ENCODE results near the gene PLCB2.

- no peak for TF ChIP-seq RXRA (IDR thresholded peaks at IDR 0.05; ENCODE audit: borderline replicate concordance, low read depth)
- TF ChIP-seq EP300 (IDR thresholded peaks at IDR 0.05; ENCODE audit: borderline replicate concordance in 1 of 2, low read depth in 1 of 2, low read length in 1 of 2): no peak
- no peak for TF ChIP-seq CTCF (IDR thresholded peaks at IDR 0.05)
Observed at GRCh38 chr15:40247406-40247971, 60.2 kb downstream of the PLCB2 start.

Measured in SK-N-SH (cell line).